ENCODE data around the gene RBM19.

Gene RBM19

GRCh38 chr12:113877607-113878006 lies 88.5 kb downstream of the RBM19 start:
- no peak for DNase-seq

- no peak for DNase-seq
These were observed 90.0 kb downstream of the RBM19 start for GRCh38 chr12:113876160-113876559.

- DNase-seq, result no peak
These were observed 90.4 kb downstream of the RBM19 start for GRCh38 chr12:113875691-113876090.

- no peak for DNase-seq
These were observed 91.0 kb downstream of the RBM19 start for GRCh38 chr12:113874999-113875561.

- no peak for DNase-seq
These were observed 91.8 kb downstream of the RBM19 start for GRCh38 chr12:113874326-113874725.

GRCh38 chr12:113873740-113874139 lies 92.4 kb downstream of the RBM19 start:
- no peak for DNase-seq

- no peak for DNase-seq
These were observed 95.2 kb downstream of the RBM19 start for GRCh38 chr12:113870890-113871289.

- no peak for DNase-seq
These were observed 96.1 kb downstream of the RBM19 start for GRCh38 chr12:113870035-113870434.

GRCh38 chr12:113868365-113868764 lies 97.8 kb downstream of the RBM19 start:
- DNase-seq, result no peak

GRCh38 chr12:113867258-113867657 lies 98.9 kb downstream of the RBM19 start:
- DNase-seq, result no peak

GRCh38 chr12:113866496-113866895 lies 99.6 kb downstream of the RBM19 start:
- no peak for DNase-seq

- no peak for DNase-seq
These were observed 102.7 kb downstream of the RBM19 start for GRCh38 chr12:113863455-113863845.

GRCh38 chr12:113862590-113863454 lies 103.3 kb downstream of the RBM19 start:
- peak; percentile 51 for DNase-seq

- DNase-seq, result no peak
These were observed 104.3 kb downstream of the RBM19 start for GRCh38 chr12:113861708-113862312.

GRCh38 chr12:113860950-113861349 lies 105.2 kb downstream of the RBM19 start:
- no peak for DNase-seq

- DNase-seq, result no peak
These were observed 105.9 kb downstream of the RBM19 start for GRCh38 chr12:113860059-113860820.

GRCh38 chr12:113858841-113859386 lies 107.2 kb downstream of the RBM19 start:
- DNase-seq, result no peak

- DNase-seq, result no peak
These were observed 108.8 kb downstream of the RBM19 start for GRCh38 chr12:113857371-113857770.

GRCh38 chr12:113855998-113856397 lies 110.1 kb downstream of the RBM19 start:
- DNase-seq, result no peak

- no peak for DNase-seq
These were observed 111.6 kb downstream of the RBM19 start for GRCh38 chr12:113854385-113855142.

- DNase-seq, result no peak
These were observed 112.6 kb downstream of the RBM19 start for GRCh38 chr12:113853491-113853890.

Measured in right hindlimb (tissue), 1 donor.